GM11168 (cell line): Measurements from ENCODE around the gene BOK.
"Not testable (repeated sequence)": the region's sequence is repeated elsewhere in the genome, so short reads cannot be mapped to it uniquely, and the experiment has no call there.

ENCODE experiments used
- in situ Hi-C: fragments of 300-500 bp; cut with MboI; formaldehyde crosslinking; loops from one replicate; pipeline ENCODE4 v1.12.0; 2022; ENCODE audit warnings: low sequenced_read_pairs; ENCODE audit not compliant: unreplicated experiment

BOK gene

DNA sequence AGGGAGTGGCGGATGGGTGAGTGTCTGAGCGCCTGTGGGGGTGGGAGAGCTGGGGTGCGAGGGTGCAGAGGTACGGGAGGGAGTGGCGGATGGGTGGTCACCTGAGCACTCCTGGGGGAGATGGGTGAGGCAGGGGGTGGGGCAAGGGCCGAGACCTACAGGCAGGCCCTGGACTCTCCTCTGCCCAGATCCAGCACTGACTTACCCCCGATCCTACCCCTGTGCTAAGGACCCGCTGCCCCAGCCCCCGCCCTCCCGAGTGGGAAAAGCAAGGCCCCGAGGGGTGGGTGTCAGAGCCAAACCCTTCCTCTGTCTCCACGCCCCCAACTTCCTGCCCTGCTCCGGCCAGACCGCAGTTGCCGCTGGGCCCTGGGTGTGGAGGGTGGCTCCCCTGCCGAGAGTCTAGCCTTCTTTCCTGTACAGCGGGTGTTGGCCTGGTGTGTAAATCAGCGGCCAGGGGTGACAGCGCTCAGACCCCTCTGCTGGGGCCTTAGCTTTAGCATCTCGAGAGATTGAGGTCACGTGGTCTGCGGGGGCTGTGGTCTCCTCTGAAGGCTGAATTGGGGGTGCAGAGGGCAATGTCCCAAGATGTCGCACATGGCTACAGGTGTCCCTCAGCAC, 12.5 kb downstream of the BOK start:
- in situ Hi-C loops, result no loop called here

DNA sequence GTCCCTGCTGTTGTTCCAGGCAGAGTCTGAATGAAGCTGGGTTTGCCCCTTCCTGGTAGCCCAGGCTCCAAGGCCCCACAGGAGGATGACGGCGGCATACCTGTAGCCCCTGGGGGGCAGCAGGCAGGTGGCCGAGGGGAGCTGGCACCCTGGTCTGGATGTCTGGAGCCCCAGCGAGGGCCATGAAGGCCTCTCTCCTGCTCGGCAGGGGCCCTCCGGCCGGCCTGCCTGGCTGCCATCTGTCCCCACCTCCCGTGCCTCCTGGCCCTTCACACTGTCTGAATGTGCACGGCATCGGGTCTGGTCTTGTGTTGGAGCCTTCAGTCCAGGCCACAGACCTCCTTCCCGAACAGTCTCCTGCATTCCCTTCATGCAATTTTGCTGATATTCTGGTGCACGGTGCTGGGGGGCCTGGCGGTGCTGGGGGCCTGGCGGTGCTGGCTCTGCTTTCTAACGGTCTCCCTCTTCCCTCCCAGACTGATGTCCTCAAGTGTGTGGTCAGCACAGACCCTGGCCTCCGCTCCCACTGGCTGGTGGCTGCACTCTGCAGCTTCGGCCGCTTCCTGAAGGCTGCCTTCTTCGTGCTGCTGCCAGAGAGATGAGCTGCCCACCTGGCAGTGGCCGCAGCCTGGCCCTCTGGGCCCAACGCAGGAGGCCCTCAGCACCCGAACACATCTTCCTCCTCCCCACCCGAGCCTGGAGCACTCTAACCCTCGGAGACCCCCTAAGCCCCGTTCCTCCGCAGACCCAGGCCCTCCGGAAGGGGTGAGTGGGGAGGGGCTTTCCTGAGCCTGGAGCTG, 13.5 kb downstream of the BOK start:
- in situ Hi-C loops, result no loop called here

DNA sequence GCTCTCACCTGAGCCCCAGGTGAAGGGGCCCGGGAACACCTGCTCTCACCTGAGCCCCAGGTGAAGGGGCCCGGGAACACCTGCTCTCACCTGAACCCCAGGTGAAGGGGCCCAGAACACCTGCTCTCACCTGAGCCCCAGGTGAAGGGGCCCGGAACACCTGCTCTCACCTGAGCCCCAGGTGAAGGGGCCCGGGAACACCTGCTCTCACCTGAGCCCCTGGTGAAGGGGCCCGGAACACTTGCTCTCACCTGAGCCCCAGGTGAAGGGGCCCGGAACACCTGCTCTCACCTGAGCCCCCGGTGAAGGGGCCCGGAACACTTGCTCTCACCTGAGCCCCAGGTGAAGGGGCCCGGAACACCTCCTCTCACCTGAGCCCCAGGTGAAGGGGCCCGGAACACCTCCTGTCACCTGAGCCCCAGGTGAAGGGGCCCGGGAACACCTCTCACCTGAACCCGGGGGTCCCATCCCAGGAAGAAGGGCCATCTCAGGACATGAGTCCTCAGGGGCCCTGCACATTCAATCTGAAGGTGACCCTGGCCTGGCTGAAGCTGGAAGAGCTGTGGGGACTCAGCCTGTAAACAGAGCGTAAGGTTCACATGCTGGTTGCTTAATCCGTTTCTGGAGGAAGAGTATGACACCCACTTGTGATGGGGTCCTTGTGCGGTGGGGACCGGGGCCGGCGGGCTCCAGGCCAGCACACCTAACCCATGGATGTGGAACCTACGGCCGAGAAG, 14.5 kb downstream of the BOK start:
- in situ Hi-C loops, result not testable (repeated sequence)

DNA sequence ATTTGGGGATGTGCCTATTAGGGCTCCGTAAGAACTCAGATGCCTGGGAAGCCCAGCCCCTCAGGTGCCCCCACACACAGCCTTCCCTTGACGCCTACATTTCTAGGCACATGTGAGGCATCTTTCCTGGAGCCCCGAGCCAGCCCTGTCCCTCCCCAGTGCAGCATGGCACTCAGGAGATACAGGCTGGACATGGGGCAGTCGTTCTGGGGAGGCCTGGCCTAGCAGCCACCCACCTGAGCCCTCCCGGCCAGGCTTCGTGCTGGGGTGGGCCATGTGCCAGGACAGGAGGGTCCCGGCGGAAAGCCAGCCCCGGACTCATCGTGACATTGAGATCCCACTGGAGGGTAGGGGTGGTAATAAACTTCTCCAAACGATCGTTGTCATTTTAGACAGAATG, 15.2 kb downstream of the BOK start:
- in situ Hi-C loops, result no loop called here

DNA sequence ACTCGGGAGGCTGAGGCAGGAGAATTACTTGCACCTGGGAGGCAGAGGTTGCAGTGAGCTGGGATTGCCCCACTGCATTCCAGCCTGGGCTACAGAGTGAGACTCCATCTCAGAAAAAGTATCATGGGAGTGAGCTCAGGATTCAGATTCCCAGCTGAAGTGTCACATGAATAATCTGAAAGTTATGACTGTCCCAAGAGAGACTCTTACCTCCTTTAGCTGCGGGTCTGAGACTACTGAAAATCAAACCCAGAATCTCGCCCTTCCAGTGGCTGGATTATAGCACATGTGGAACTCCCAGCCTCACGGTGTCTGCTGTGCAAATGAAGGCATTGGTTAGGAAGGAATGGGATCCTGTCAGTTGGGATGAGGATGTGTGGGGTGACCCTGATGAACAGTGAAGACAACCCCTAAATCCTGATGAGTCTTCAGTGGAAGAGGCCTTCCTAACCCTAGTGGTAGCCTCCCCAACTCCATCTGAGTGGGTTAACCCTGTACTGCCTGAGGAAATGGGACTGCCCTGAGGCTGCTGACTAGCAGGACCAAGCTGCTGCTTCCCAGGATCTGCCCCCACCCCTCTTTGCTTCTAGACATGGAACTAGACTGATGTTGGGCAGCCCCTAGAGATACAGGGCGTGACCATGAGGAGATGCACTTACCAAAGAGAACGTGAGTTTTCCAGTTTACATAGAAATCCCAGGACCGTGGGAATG, 16.5 kb downstream of the BOK start:
- in situ Hi-C loops, result no loop called here

DNA sequence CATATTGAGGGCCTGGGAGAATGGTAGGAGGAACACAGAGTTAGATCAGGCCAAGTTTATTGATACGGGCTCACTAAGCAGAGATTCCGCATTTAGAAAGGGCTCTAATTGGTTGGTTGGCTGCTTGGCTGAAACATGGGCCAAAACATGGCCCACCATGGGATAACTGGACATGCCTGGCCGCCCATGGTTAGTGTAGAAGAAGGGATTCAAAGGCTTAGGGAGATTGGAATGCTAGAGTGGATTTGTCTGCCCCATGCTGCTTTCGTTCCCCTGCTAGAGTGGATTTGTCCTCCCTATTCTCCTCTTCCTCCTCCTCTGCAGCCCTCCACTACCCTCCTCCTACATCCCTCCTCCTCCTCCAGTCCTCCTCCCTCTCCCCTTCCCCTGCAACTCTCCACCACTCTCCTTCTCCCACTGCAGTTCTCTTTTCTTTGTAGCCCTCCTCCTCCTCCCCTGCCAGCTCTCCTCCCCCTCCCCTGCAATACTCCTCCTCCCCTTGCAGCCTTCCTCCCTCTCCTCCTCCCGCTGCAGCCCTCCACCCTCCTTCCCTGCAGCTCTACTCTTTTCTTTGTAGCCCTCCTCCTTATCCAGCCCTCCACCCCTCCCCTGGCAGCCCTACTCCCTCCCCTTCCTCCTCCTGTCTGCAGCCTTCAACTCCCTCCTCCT, 17.2 kb downstream of the BOK start:
- in situ Hi-C loops, result no loop called here

DNA sequence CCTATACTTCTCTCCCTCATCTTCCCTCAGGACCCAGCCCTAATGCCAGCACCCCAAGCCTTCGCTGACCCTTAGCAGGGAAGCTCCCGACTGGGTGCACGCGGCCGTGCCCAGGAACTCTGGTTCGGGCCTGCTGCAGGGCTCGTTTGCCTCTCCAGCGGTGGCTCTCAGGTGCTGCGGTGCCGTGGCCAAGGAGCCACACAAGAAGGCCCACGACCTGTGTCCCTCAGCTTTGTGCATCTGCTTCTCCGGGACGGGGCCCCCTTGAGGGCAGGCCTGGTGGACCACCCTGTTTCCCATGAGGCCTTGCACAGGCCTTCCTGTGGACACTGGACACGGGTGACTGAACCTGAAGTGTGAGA, 17.7 kb downstream of the BOK start:
- in situ Hi-C loops, result no loop called here

DNA sequence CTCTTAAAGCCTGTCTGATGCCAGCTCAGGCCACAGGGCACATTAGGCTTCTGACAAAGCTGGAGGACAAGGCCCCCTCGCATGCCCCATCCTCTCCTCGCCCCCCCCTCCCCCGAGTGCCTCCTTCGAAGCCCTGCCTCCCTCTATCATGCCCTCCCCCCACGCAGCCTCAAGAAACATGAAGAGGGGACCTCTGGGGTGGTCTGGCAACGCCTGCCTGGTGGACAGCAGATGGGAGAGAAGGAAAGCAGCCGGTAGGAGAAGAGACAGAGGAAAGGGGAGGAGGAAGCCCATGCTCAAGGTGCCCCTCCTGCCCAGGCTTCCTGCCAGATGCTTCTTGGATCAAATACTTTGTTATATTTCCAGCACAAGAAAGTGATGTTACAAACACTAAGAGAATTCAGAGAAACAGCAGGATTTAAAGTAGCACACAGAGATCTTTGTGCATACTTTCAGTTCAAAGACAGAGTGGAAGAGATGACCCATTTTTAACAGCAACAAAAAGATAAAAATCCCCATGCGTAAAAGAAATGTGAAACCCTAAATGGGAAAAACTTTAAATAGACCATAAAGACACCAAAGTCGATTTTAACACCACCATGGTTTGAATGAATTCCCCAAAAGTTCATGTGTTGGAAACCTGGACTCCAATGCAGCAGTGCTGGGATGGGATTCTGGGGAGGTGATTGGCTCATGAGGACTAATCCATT, 19.0 kb downstream of the BOK start:
- in situ Hi-C loops, result no loop called here

DNA sequence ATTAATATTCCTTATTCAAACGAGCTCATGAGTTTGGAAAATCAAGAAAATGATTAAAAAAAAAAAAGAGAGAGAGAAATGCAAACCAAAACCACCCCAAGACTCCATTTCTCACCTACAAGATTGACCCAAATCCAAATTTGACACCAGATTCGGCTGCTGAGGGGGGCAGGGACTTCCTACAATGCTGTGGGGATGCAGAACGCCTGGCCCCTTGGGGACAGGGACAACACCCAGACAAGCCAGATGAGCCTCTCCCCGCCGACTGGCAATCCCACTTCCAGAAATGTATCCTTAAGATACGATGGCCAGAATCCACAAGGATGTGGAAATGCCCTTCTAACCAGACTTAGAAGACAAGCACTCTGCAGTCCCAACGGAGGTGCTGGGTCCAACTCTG, 20.7 kb downstream of the BOK start:
- in situ Hi-C loops, result no loop called here

DNA sequence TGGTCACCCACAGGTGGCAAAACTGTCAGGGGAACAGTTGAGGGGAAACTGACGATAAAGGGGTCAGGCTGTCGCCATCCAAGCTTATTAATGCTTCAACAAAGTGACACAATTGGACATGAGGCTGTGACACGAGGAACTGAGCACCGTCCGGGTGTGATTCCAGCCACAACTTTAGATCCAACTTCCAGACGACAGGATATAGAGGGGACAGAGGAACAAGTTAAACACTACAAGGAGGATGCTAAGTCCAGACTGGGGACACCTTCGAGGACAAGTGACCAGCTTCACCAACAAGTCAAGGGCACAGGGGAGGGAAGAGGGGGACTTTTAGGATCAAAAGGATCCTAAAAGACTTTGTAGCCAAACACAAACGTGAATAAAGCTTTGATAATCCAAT, 23.8 kb downstream of the BOK start:
- in situ Hi-C loops, result no loop called here

DNA sequence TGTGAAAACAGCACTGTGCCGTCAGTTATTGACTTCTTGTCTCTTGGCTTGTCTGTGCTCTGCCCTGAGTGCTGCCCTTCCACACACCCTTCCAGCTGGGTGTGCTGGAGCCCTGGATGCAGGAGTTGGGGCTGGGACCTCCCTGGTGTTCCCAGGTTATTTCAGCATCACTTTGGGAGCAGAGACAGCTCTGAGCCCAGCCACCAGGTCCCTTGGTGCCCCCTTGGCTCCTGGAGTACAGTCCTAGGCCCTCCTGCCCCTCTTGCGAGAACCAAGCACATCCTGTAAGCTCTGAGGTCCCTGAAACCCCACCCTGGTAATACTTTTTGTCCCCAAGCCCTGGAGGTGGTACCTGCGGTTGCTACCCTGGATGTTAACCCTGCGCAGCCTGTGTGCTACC, 24.3 kb downstream of the BOK start:
- in situ Hi-C loops, result no loop called here

DNA sequence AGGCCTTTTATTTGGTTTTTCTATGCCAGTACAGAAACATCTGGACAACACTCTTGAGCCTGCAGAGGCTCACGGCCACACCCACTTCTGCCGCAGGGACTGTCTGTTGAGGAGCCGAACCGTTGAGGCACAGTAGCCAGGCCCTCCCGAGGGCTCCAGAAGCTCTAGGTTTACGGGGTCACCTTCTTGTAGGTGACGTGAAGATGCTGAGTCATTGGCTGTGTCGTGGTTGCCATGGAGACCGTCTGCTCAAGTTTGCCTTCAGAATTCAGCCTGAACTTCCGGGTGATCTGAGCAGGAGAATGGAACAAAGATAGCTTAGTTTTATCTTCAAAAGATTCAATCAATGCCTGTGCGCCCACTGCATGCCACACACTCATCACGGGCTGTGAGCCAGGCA, 25.9 kb downstream of the BOK start:
- in situ Hi-C loops, result no loop called here

DNA sequence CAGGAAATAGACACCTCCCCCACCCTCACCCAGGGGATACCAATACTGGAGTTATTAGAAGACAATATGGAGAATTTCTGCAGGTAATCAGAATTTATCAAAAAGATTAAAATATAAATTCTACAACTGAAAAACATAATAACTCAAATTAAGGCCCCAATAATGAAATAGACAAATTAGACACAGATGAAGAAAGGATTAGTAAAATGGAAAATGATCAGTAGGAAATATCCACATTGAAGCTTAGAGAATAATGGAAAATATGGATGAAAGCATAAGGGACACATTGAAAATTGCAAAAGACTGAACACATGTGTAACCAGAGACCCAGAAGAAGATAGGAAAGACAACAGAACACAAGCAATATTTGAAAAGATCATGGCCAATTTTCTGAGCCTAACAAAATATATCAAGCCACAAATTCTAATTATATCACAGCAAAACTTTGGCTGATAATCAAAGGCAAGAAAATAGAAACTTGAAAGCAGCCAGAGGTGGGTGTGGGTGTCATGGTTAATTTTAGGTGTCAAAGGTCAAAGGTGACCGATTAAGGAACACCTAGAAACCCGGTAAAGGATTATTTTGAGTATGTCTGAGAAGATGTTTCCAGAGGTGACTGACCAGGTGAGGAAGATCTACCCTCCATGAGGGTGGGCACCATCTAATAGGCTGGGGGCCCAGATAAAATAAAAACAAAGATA, 28.2 kb downstream of the BOK start:
- in situ Hi-C loops, result no loop called here

DNA sequence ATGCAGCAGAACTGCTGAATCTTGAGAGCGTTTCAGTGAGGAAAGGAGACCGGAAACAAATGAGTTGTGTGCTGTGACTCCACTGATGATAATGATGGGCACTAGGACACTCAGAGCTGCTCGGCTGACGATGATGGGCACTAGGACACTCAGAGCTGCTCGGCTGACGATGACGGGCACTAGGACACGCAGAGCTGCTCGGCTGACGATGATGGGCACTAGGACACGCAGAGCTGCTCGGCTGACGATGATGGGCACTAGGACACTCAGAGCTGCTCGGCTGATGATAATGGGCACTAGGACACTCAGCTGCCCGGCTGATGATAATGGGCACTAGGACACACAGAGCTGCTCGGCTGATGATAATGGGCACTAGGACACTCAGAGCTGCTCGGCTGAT, 31.3 kb downstream of the BOK start:
- in situ Hi-C loops, result not testable (repeated sequence)

DNA sequence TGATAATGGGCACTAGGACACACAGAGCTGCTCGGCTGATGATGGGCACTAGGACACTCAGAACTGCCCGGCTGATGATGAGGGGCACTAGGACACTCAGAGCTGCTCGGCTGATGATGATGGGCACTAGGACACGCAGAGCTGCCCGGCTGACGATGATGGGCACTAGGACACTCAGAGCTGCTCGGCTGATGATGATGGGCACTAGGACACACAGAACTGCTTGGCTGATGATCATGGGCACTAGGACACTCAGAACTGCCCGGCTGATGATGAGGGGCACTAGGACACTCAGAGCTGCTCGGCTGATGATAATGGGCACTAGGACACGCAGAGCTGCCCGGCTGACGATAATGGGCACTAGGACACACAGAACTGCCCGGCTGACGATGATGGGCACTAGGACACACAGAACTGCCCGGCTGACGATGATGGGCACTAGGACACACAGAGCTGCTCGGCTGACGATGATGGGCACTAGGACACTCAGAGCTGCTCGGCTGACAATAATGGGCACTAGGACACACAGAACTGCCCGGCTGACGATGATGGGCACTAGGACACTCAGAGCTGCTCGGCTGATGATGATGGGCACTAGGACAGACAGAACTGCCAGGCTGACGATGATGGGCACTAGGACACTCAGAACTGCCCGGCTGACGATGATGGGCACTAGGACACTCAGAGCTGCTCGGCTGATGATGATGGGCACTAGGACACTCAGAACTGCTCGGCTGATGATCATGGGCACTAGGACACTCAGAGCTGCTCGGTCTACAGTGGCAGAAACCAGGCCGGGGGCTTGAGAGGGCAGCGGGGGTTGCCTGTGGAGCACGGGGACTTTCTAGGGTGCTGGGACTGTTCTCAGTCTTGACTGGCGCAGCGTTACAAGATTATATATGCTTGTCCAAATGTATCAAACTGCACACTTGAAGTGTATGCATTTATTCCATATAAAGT, 32.2 kb downstream of the BOK start:
- in situ Hi-C loops, result not testable (repeated sequence)

DNA sequence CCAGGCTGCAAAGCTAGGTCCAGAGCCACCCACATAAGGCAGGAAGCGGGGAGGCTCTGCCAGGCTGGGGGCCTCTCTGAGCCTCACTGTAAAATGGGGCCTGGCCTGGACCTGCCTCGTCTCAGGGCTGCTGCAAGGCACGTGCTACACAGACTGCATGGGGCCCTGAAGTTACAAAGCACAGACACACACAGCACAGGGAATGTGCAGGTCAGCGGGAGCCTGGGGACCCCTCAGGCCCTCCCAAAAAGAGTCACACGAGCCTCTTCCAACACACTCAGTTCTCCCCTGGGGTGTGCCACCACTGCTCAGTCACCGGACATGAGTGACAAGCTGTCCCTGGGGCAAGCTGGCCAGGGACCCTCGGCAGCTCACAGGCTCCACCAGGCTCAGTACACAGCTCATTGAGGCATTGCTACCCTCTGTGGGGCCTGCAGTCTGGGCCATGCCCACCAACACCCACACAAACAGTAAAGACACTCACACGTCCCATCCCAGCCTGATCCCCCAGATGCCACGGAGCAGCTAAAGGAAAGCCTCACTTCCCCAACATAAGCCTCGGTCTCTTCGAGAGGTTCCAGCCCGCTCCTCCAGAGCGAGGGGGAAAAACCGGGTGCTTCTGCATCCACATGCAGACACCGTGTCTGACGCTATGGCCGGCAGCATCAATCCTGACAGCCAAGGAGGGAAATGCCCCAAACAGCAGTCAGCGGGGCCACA, 33.7 kb downstream of the BOK start:
- in situ Hi-C loops, result no loop called here

DNA sequence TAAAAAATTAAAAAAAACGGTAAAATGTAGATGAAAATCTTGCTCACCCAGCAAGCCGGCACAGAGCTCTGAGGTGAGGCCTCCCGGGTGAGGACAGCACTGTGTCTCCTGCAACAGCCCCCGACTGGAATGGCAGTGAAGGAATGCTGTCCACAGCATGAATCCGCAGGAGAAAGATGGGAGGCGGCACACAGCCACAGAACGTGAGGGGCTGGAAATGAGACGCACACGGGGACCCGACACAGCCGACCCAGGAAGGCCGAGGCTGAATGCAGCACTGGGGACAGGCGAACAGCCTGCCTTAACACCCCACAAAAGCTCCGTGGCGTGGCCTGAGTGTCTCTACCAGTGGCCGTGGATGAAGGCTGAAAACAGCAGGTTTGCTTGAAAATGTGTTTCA, 34.7 kb downstream of the BOK start:
- in situ Hi-C loops, result no loop called here
